Spinal cord (tissue), 10 donors: Measurements from ENCODE around the gene SPEG. TPM values are rescaled to one million over a fixed set of nuclear protein-coding genes. Genes with fewer than 3 reads are reported as not detected.

Source experiments
- DNase-seq, 6 donors: peaks; one replicate each; pipeline versions ENCODE4 v3.0.0 to v3.0.0-alpha.2; 2013 to 2015; ENCODE audit warnings: low spot score in 6 of 6, low read depth in 4 of 6
- H3K27ac ChIP-seq: one replicate; pipeline ENCODE4 v1.5.1; 2013; ENCODE audit warnings: low read depth, low read length, control low read depth
- H3K27me3 ChIP-seq: one replicate; pipeline ENCODE4 v1.6.1; 2013; ENCODE audit warnings: low read length; ENCODE audit not compliant: control insufficient read depth, insufficient read depth
- H3K36me3 ChIP-seq: one replicate; pipeline ENCODE4 v1.6.1; 2013; ENCODE audit warnings: low read length; ENCODE audit not compliant: control insufficient read depth, insufficient read depth
- H3K4me1 ChIP-seq: one replicate; pipeline ENCODE4 v1.6.1; 2013; ENCODE audit warnings: low read length; ENCODE audit not compliant: control insufficient read depth, insufficient read depth
- H3K4me3 ChIP-seq: one replicate; pipeline ENCODE4 v1.5.1; 2013; ENCODE audit warnings: low read depth, low read length, control low read depth
- H3K9me3 ChIP-seq: one replicate; pipeline ENCODE4 v1.6.1; 2013; ENCODE audit warnings: low read length; ENCODE audit not compliant: control insufficient read depth, insufficient read depth
- WGBS: methylation state at CpG from one replicate; pipeline ENCODE4 v1.1.5; 2013; ENCODE audit warnings: missing lambda C conversion rate; ENCODE audit not compliant: insufficient coverage; 5-methylcytosine and 5-hydroxymethylcytosine counted together
- polyA plus RNA-seq, 2 donors: library from polyadenylated mRNA; unstranded; fragments of 120-200 nt; gene quantifications; one replicate each; pipeline ENCODE4 v1.2.1, GENCODE V29; 2013; ENCODE audit not compliant: insufficient read length in 2 of 2
- total RNA-seq, 2 donors: library from RNA; depleted of rRNA in 1 of 2; stranded (reverse); fragments of 120-200 nt in 1 of 2; fragments of >200 nt in 1 of 2; gene quantifications; one replicate each; pipeline versions ENCODE4 v1.2.3 to v1.2.4, GENCODE V29; 2013 to 2014
- donor health status: healthy.

Gene SPEG
- total and polyA plus RNA-seq, 4 donors = 12.2 to 84.2 (median 46.0) TPM

- WGBS = 75% methylated on average over 15 of the region's 23 CpGs
- Histone ChIP-seq H3K4me1 (peaks cover 77% of the 10 kb centered on the region), H3K4me3 (no peak overlapping the region), H3K27me3 (peaks cover 15% of the 10 kb centered on the region), H3K27ac (no peak overlapping the region), H3K36me3 (peaks cover 65% of the 10 kb centered on the region), H3K9me3 (no peaks in the 10 kb centered on the region)
- DNase-seq = no peak
These were observed 12.8 kb downstream of the SPEG start for GRCh38 chr2:219447242-219448098.

GRCh38 chr2:219448099-219448775 is 13.6 kb downstream of the SPEG start:
- H3K27me3 ChIP-seq = peaks cover 13% of the 10 kb centered on the region
- no peaks in the 10 kb centered on the region for H3K9me3 ChIP-seq
- peak in 2 of 6 donors; percentile 31 to 43 for DNase-seq
- no peak overlapping the region for H3K4me3 ChIP-seq
- no peak overlapping the region for H3K27ac ChIP-seq
- H3K4me1 ChIP-seq = peaks cover 77% of the 10 kb centered on the region
- H3K36me3 ChIP-seq = peaks cover 65% of the 10 kb centered on the region
- WGBS = 42% methylated on average over 87 of the region's 88 CpGs

- no peak overlapping the region for H3K4me3 ChIP-seq
- no peaks in the 10 kb centered on the region for H3K9me3 ChIP-seq
- no peak overlapping the region for H3K27ac ChIP-seq
- peaks cover 13% of the 10 kb centered on the region for H3K27me3 ChIP-seq
- no peak for DNase-seq
- 41% methylated on average over 47 of the region's 51 CpGs for WGBS
- peaks cover 65% of the 10 kb centered on the region for H3K36me3 ChIP-seq
- H3K4me1 ChIP-seq = peaks cover 77% of the 10 kb centered on the region
These were observed 14.2 kb downstream of the SPEG start for GRCh38 chr2:219448776-219449341.

- H3K27ac ChIP-seq = no peak overlapping the region
- H3K9me3 ChIP-seq = no peaks in the 10 kb centered on the region
- no peak overlapping the region for H3K4me3 ChIP-seq
- H3K36me3 ChIP-seq = peaks cover 59% of the 10 kb centered on the region
- H3K27me3 ChIP-seq = peaks cover 13% of the 10 kb centered on the region
- DNase-seq = no peak
- peaks cover 75% of the 10 kb centered on the region for H3K4me1 ChIP-seq
- WGBS = 90% methylated on average over 5 of the region's 5 CpGs
These were observed 15.0 kb downstream of the SPEG start for GRCh38 chr2:219449609-219450008.

GRCh38 chr2:219451661-219452360 is 17.2 kb downstream of the SPEG start:
- WGBS = 48% methylated on average over 17 of the region's 18 CpGs
- no peak overlapping the region for H3K4me3 ChIP-seq
- H3K27ac ChIP-seq = peak overlapping the region; percentile 90
- peak in 2 of 6 donors; percentile 54 to 64 for DNase-seq
- no peaks in the 10 kb centered on the region for H3K9me3 ChIP-seq
- H3K27me3 ChIP-seq = peaks cover 10% of the 10 kb centered on the region
- peaks cover 60% of the 10 kb centered on the region for H3K36me3 ChIP-seq
- H3K4me1 ChIP-seq = peaks cover 56% of the 10 kb centered on the region

GRCh38 chr2:219452361-219453317 is 18.0 kb downstream of the SPEG start:
- 53% methylated on average over 18 of the region's 23 CpGs for WGBS
- Histone ChIP-seq H3K36me3 (peaks cover 56% of the 10 kb centered on the region), H3K27ac (peak overlapping the region; percentile 90), H3K4me1 (peaks cover 49% of the 10 kb centered on the region), H3K27me3 (peaks cover 8% of the 10 kb centered on the region), H3K4me3 (no peak overlapping the region), H3K9me3 (no peaks in the 10 kb centered on the region)
- peak in 2 of 6 donors; percentile 62 to 66 for DNase-seq

GRCh38 chr2:219453671-219454590 is 19.3 kb downstream of the SPEG start:
- Histone ChIP-seq H3K36me3 (peaks cover 52% of the 10 kb centered on the region), H3K27me3 (peaks cover 6% of the 10 kb centered on the region), H3K4me3 (no peak overlapping the region), H3K4me1 (peaks cover 46% of the 10 kb centered on the region), H3K27ac (peak overlapping the region; percentile 90), H3K9me3 (no peaks in the 10 kb centered on the region)
- DNase-seq = peak in 3 of 6 donors; percentile 67 to 89 (median 86)
- WGBS = 71% methylated on average over 1 of the region's 10 CpGs

GRCh38 chr2:219455581-219455980 is 20.9 kb downstream of the SPEG start:
- no CpG with 5 or more reads among the region's 6 CpGs for WGBS
- Histone ChIP-seq H3K27ac (no peak overlapping the region), H3K9me3 (no peaks in the 10 kb centered on the region), H3K36me3 (peaks cover 51% of the 10 kb centered on the region), H3K4me1 (peaks cover 54% of the 10 kb centered on the region), H3K4me3 (no peak overlapping the region), H3K27me3 (no peaks in the 10 kb centered on the region)
- DNase-seq = no peak
